Fibroblast of lung (primary cell): ENCODE results near the gene HOPX. TPM values are rescaled to one million over a fixed set of nuclear protein-coding genes. Genes with fewer than 3 reads are reported as not detected.

Experiments used
- DNase-seq, 2 donors: peaks; one replicate each; pipeline versions ENCODE4 v3.0.0 to v3.0.0-alpha.2; 2010; ENCODE audit warnings: low read depth in 2 of 2
- H2AFZ ChIP-seq: 2 replicates; pipeline ENCODE4 v1.5.1; 2012; ENCODE audit warnings: low read length, control low read depth, inconsistent platforms
- H3K27ac ChIP-seq: 2 replicates; pipeline ENCODE4 v1.5.1; 2011; ENCODE audit warnings: low read length, control low read depth; ENCODE audit not compliant: insufficient read depth
- H3K27me3 ChIP-seq: 2 replicates; pipeline ENCODE4 v1.5.1; 2011; ENCODE audit warnings: mild to moderate bottlenecking, low read length; ENCODE audit not compliant: control insufficient read depth, insufficient read depth
- H3K36me3 ChIP-seq: 2 replicates; pipeline ENCODE4 v1.5.1; 2011; ENCODE audit warnings: low read length; ENCODE audit not compliant: control insufficient read depth, insufficient read depth
- H3K4me1 ChIP-seq: 2 replicates; pipeline ENCODE4 v1.5.1; 2011; ENCODE audit warnings: low read length; ENCODE audit not compliant: control insufficient read depth, insufficient read depth; ENCODE audit errors: extremely low read depth
- H3K4me2 ChIP-seq: 2 replicates; pipeline ENCODE4 v1.5.1; 2011; ENCODE audit warnings: low read length, control low read depth; ENCODE audit not compliant: insufficient read depth; ENCODE audit errors: extremely low read depth
- H3K4me3 ChIP-seq, 4 experiments: fragments of 200-600 bp in 1 of 4; sonication (generic) in 1 of 4; replicated peaks in 1 of 4; 2 replicates each; pipeline ENCODE4 v1.5.1; 2011 to 2016; ENCODE audit warnings: low read length in 4 of 4, low read depth in 3 of 4, mild to moderate bottlenecking in 3 of 4, control low read depth in 2 of 4, inconsistent platforms in 1 of 4, mixed read lengths in 1 of 4; ENCODE audit not compliant: insufficient read depth in 1 of 4; ENCODE audit errors: control extremely low read depth in 1 of 4
- H3K79me2 ChIP-seq: 2 replicates; pipeline ENCODE4 v1.5.1; 2012; ENCODE audit warnings: mild to moderate bottlenecking, low read length, inconsistent platforms; ENCODE audit not compliant: control insufficient read depth, insufficient read depth
- H3K9ac ChIP-seq: 2 replicates; pipeline ENCODE4 v1.5.1; 2011; ENCODE audit warnings: mild to moderate bottlenecking, low read length, control low read depth; ENCODE audit not compliant: insufficient read depth
- H3K9me3 ChIP-seq: 2 replicates; pipeline ENCODE4 v1.5.1; 2012; ENCODE audit warnings: low read depth, low read length; ENCODE audit not compliant: control insufficient read depth, insufficient read depth
- H4K20me1 ChIP-seq: 2 replicates; pipeline ENCODE4 v1.5.1; 2011; ENCODE audit warnings: low read length; ENCODE audit not compliant: control insufficient read depth, insufficient read depth; ENCODE audit errors: extremely low read depth
- EZH2 ChIP-seq: IDR thresholded peaks from 2 replicates; pipeline ENCODE4 v1.5.1; 2012; ENCODE audit warnings: low read length, control low read depth, mild to moderate bottlenecking; ENCODE audit errors: missing control alignments
- polyA plus RNA-seq, 2 donors: library from polyadenylated mRNA; depleted of rRNA in 1 of 2; stranded (reverse) in 1 of 2; unstranded in 1 of 2; fragments of >200 nt; gene quantifications; 2 replicates each; pipeline ENCODE4 v1.2.1, GENCODE V29; 2011 to 2012; ENCODE audit warnings: missing spikeins in 1 of 2
- total RNA-seq: library from RNA; depleted of rRNA; stranded (reverse); fragments of >200 nt; gene quantifications from 2 replicates; pipeline ENCODE4 v1.2.1, GENCODE V29; 2014
- TF ChIP-seq, protein P1 (sequence below), 2 donors: IDR thresholded peaks in 1 of 2; conservative IDR thresholded peaks in 1 of 2; 1 replicate in 1 of 2; 2 replicates in 1 of 2; pipeline ENCODE4 v1.5.1; 2011 to 2012; ENCODE audit warnings: low read length in 2 of 2, control low read depth in 1 of 2, inconsistent platforms in 1 of 2, low read depth in 1 of 2, mild to moderate bottlenecking in 1 of 2

The HOPX gene
- total and polyA plus RNA-seq, 2 donors (not counting 1 experiment from before 2014, with no cell fraction given) = 2.4 to 11.4 TPM

GRCh38 chr4:56691425-56691824 is 10.3 kb upstream of the HOPX start:
- Histone ChIP-seq H3K27ac (no peak overlapping the region), H3K4me1 (no peaks in the 10 kb centered on the region), H2AFZ (no peak overlapping the region), H3K9me3 (no peaks in the 10 kb centered on the region), H3K4me2 (no peak overlapping the region), H3K9ac (no peak overlapping the region), H3K36me3 (no peaks in the 10 kb centered on the region), H3K79me2 (no peaks in the 10 kb centered on the region), H3K27me3 (peaks cover 14% of the 10 kb centered on the region), H3K4me3 (no peak overlapping the region), H4K20me1 (no peaks in the 10 kb centered on the region)
- no peak for TF ChIP-seq EZH2
- TF ChIP-seq, protein P1, sequence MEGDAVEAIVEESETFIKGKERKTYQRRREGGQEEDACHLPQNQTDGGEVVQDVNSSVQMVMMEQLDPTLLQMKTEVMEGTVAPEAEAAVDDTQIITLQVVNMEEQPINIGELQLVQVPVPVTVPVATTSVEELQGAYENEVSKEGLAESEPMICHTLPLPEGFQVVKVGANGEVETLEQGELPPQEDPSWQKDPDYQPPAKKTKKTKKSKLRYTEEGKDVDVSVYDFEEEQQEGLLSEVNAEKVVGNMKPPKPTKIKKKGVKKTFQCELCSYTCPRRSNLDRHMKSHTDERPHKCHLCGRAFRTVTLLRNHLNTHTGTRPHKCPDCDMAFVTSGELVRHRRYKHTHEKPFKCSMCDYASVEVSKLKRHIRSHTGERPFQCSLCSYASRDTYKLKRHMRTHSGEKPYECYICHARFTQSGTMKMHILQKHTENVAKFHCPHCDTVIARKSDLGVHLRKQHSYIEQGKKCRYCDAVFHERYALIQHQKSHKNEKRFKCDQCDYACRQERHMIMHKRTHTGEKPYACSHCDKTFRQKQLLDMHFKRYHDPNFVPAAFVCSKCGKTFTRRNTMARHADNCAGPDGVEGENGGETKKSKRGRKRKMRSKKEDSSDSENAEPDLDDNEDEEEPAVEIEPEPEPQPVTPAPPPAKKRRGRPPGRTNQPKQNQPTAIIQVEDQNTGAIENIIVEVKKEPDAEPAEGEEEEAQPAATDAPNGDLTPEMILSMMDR (conservative IDR thresholded peaks at IDR 0.05 in 1 of 2, IDR thresholded peaks at IDR 0.05 in 1 of 2; ENCODE audit: low read depth in 1 of 2, low read length in 2 of 2) = no peak
- DNase-seq = no peak

- H3K79me2 ChIP-seq = no peaks in the 10 kb centered on the region
- H3K9me3 ChIP-seq = no peaks in the 10 kb centered on the region
- no peak overlapping the region for H3K4me2 ChIP-seq
- H3K27me3 ChIP-seq = peaks cover 14% of the 10 kb centered on the region
- no peak overlapping the region for H2AFZ ChIP-seq
- H3K4me3 ChIP-seq = no peak overlapping the region
- H3K36me3 ChIP-seq = no peaks in the 10 kb centered on the region
- H3K27ac ChIP-seq = no peak overlapping the region
- no peaks in the 10 kb centered on the region for H3K4me1 ChIP-seq
- no peak overlapping the region for H3K9ac ChIP-seq
- no peak for TF ChIP-seq EZH2
- TF ChIP-seq, protein P1 (conservative IDR thresholded peaks at IDR 0.05 in 1 of 2, IDR thresholded peaks at IDR 0.05 in 1 of 2; ENCODE audit: low read depth in 1 of 2, low read length in 2 of 2) = peak in 1 of 2 donors; percentile 16
- DNase-seq = no peak
- no peaks in the 10 kb centered on the region for H4K20me1 ChIP-seq
Measured at GRCh38 chr4:56690393-56690792, 9.3 kb upstream of the HOPX start.

- H3K4me1 ChIP-seq = no peaks in the 10 kb centered on the region
- TF ChIP-seq, protein P1 (conservative IDR thresholded peaks at IDR 0.05 in 1 of 2, IDR thresholded peaks at IDR 0.05 in 1 of 2; ENCODE audit: low read depth in 1 of 2, low read length in 2 of 2) = no peak
- TF ChIP-seq EZH2 = no peak
- no peak overlapping the region for H2AFZ ChIP-seq
- H3K27me3 ChIP-seq = peaks cover 14% of the 10 kb centered on the region
- peak in 1 of 2 donors; percentile 29 for DNase-seq
- no peaks in the 10 kb centered on the region for H3K9me3 ChIP-seq
- H3K27ac ChIP-seq = no peak overlapping the region
- H4K20me1 ChIP-seq = no peaks in the 10 kb centered on the region
- H3K79me2 ChIP-seq = no peaks in the 10 kb centered on the region
- H3K36me3 ChIP-seq = no peaks in the 10 kb centered on the region
- no peak overlapping the region for H3K4me2 ChIP-seq
- H3K4me3 ChIP-seq = no peak overlapping the region
- H3K9ac ChIP-seq = no peak overlapping the region
Measured at GRCh38 chr4:56689201-56689969, 8.3 kb upstream of the HOPX start.
